Muscle layer of duodenum (tissue), 2 donors: ENCODE measurements around the gene EVI5.
A peak's percentile ranks its signal among the peaks of the same experiment; 100 is the strongest.

ENCODE experiments used
- H3K27ac ChIP-seq: one replicate; pipeline ENCODE4 v1.7.0; 2013; ENCODE audit warnings: mild to moderate bottlenecking, low read length
- H3K27me3 ChIP-seq: one replicate; pipeline ENCODE4 v1.7.0; 2013; ENCODE audit warnings: low read depth, mild to moderate bottlenecking, control low read depth, low read length
- H3K36me3 ChIP-seq, 2 donors: one replicate each; pipeline ENCODE4 v1.7.0; 2013; ENCODE audit warnings: low read length in 2 of 2, control low read depth in 1 of 2, mild to moderate bottlenecking in 1 of 2; ENCODE audit not compliant: insufficient read depth in 2 of 2, control insufficient read depth in 1 of 2
- H3K4me1 ChIP-seq, 2 donors: one replicate each; pipeline ENCODE4 v1.7.0; 2013; ENCODE audit warnings: low read length in 2 of 2, mild to moderate bottlenecking in 2 of 2, control low read depth in 1 of 2, moderate library complexity in 1 of 2; ENCODE audit not compliant: insufficient read depth in 2 of 2, control insufficient read depth in 1 of 2
- H3K4me3 ChIP-seq, 2 donors: one replicate each; pipeline ENCODE4 v1.7.0; 2013; ENCODE audit warnings: low read length in 2 of 2, low read depth in 1 of 2, mild to moderate bottlenecking in 1 of 2
- H3K9me3 ChIP-seq, 2 donors: one replicate each; pipeline ENCODE4 v1.7.0; 2013; ENCODE audit warnings: low read length in 2 of 2, control low read depth in 1 of 2, mild to moderate bottlenecking in 1 of 2; ENCODE audit not compliant: control insufficient read depth in 1 of 2
- donor health status: healthy.

Gene EVI5

DNA sequence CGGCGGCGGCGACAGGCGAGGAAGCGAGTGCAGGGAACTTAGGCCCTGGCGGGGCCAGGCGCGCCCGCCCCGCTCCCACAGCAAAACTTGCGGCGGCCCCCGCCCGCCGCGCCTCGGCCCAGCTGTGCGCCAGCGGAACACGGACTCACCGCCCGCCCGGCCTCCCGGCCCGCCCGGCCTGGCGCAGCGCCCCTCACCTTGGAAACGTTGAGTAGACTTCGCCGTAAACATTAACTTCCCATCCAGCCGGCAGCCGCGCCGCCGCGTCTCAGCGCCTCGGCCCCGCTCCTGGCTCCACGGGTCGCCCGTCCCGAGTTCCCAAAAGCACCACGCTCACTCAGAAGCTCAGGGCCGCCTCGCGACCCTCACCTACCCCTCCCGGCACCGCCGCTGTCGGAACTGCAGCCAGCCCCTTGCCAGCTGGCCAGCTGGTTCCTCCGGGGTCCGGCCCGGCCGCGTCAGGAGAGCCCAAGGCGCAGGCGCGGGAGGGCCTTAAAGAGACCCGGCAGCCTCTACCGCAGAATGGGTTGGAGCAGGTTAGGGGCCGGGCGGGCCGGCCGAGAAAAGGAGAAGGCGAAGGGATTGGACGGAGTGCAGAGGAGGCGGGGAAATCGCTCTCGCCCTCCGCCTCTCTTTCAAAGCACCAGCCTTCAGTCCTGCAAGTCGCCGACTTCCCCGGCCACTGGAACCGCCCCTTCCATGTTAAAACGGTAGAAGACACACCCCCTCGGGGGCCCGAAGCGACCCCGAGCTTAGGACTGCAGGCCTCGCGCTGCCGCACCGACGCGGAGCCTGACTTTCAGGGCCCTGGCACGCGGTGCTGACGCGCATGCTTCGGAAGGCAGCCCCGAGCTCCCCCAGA, at the start of gene EVI5:
TSS of gene EVI5 (minus strand) at position 470 of the 862 bp plus-strand sequence. CDS start 48,562 bp downstream, outside the sequence.
- H3K9me3 ChIP-seq = no peaks in the 10 kb centered on the region

DNA sequence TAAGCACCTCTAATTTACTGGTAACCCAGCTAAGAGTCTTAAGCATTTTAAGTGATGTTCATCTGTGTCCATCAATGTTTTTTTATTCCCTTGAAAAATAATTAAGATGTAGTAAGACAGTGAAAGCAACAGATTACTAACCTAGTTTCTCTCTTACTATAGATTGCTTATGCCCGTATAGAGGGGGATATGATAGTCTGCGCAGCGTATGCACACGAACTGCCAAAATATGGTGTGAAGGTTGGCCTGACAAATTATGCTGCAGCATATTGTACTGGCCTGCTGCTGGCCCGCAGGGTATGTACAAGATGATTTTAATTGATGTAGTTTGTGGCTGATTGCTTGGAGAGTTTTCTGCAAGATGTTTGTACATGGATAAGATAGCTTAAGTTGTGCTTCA, 49.7 kb upstream of the EVI5 start:
- H3K4me3 ChIP-seq = peak overlapping the region in 1 of 2 donors; percentile 98
- H3K36me3 ChIP-seq = peaks cover 42 to 47% of the 10 kb centered on the region in 2 donors
- no peaks in the 10 kb centered on the region for H3K9me3 ChIP-seq
- H3K27me3 ChIP-seq = no peaks in the 10 kb centered on the region
- H3K4me1 ChIP-seq = peaks cover 10 to 61% of the 10 kb centered on the region in 2 donors
- no peak overlapping the region for H3K27ac ChIP-seq

More for the DNA sequence above, at the start of gene EVI5:
- H3K27ac ChIP-seq = peak within 1 kb of the TSS; percentile 86
- no peaks in the 10 kb centered on the region for H3K27me3 ChIP-seq
- peaks cover 3 to 5% of the 10 kb centered on the region in 2 donors for H3K4me1 ChIP-seq
- H3K36me3 ChIP-seq = no peaks in the 10 kb centered on the region
- peak within 1 kb of the TSS; percentile 87 to 93 for H3K4me3 ChIP-seq

DNA sequence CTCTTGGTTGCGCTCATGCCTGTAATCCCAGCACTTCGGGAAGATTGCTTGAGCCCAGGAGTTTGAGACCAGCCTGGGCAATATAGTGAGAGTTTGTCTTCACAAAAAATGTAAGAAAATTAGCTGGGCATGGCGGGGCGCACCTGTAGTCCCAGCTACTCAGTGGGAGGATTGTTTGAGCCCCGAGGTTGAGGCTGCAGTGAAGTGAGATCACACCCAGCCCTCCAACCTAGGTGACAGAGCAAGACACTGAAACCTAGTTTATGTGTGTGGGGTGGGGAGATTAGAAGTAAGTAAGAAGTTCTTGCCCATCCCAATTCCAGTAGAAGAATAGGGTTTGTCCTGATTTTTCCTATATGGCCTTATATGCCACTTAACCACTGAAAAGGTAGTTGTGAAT, 48.9 kb upstream of the EVI5 start:
- Histone ChIP-seq H3K27me3 (no peaks in the 10 kb centered on the region), H3K36me3 (peaks cover 39 to 41% of the 10 kb centered on the region in 2 donors), H3K4me1 (peaks cover 10 to 54% of the 10 kb centered on the region in 2 donors), H3K27ac (no peak overlapping the region), H3K9me3 (no peaks in the 10 kb centered on the region), H3K4me3 (peak overlapping the region; percentile 96 to 98)

DNA sequence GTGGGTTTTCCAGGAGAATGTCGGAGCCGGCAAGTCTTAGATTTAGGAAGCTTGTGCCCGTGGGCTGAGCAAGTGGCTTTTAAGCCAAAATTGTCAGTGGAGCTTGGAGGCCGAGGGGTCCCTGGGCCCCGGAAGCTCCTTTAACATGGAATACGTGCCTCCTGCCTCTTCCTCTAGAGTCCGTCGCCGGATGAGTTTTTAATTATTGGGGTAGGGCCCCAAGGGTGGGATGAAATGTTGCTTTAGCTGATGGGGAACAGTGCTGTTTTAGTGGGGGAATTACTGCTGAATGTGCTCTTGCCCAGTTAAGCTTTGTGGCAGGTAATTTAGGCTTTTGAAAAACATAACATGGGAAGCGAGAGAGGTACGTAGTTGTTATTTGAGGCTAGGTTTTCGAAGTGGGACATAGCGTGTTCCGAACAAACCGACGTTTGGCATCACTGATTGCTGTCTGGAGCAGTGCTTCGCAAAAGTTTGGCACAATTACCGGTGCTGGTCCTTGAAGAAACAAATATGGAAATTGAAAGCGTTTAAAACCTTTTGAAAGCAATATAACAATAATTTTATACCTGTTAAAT, 47.7 kb upstream of the EVI5 start:
- H3K36me3 ChIP-seq = peaks cover 27 to 29% of the 10 kb centered on the region in 2 donors
- peaks cover 10 to 42% of the 10 kb centered on the region in 2 donors for H3K4me1 ChIP-seq
- H3K27me3 ChIP-seq = no peaks in the 10 kb centered on the region
- H3K4me3 ChIP-seq = peak overlapping the region; percentile 96 to 98
- peak overlapping the region; percentile 98 for H3K27ac ChIP-seq
- no peaks in the 10 kb centered on the region for H3K9me3 ChIP-seq

DNA sequence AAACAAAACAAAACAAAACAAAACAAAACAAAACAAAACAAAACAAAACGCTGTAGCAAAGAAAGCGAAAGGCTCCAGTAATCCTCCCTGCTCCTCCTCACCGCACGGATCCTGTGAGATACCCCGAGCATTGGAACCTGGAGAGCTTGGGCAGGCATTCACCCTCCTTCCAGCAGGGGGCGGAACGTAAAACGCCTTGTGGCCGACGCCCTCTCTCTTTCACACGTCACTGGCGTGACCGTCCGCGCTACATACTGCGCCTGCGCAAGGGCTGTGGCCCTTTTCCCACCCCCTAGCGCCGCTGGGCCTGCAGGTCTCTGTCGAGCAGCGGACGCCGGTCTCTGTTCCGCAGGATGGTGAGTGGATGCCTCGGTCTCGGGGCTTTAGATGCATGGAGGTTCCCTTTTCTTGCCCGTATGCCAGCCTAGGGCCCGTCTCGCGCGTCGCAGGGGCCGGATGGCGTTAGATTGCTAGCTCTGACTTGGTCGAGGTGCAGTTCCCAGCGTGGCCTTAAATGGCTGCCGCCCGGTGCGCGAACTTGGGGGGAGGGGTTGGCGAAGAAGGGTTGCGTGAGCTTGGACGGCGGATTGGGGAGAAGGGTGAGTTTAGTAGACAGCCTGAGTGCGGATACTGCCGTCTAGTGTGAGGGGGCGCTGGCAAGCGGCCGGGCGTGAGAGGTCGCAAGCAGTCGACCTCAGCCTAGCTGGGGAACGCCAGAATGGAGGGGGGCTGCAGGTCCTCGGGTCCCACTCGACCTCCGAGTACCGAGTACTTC, 47.0 kb upstream of the EVI5 start, which contains the start of gene RPL5:
TSS of gene RPL5 (plus strand) at position 279 of the 775 bp plus-strand sequence. CDS start at position 354, 75 bp downstream.
- H3K9me3 ChIP-seq = no peaks in the 10 kb centered on the region
- H3K4me1 ChIP-seq = peaks cover 10 to 37% of the 10 kb centered on the region in 2 donors
- peak within 1 kb of the TSS; percentile 96 to 98 for H3K4me3 ChIP-seq
- H3K36me3 ChIP-seq = peaks cover 22 to 23% of the 10 kb centered on the region in 2 donors
- peak within 1 kb of the TSS; percentile 98 for H3K27ac ChIP-seq
- H3K27me3 ChIP-seq = no peaks in the 10 kb centered on the region

DNA sequence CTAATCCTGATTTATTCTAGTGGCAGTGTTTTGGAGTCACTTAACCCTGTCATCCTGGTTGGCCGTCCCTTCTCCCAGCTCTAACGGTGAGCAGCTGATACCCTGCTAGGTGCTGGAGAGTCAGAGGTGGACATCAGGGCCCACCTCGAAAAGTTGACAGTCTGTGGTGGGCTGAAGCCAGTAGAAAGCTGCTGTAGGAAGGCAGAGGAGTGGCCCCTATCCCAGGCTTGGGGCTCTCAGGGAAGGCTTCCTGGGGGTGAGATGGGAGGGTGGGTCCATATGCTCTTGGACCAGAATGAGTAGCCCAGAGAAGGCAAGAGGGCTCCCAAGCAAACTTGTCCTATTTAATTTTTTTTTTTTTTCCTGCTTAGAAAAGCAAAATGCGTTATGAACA, 46.5 kb upstream of the EVI5 start:
- no peaks in the 10 kb centered on the region for H3K27me3 ChIP-seq
- peaks cover 17% of the 10 kb centered on the region in 2 donors for H3K36me3 ChIP-seq
- peak overlapping the region; percentile 96 to 98 for H3K4me3 ChIP-seq
- H3K27ac ChIP-seq = peak overlapping the region; percentile 98
- peaks cover 10 to 32% of the 10 kb centered on the region in 2 donors for H3K4me1 ChIP-seq
- H3K9me3 ChIP-seq = no peaks in the 10 kb centered on the region

DNA sequence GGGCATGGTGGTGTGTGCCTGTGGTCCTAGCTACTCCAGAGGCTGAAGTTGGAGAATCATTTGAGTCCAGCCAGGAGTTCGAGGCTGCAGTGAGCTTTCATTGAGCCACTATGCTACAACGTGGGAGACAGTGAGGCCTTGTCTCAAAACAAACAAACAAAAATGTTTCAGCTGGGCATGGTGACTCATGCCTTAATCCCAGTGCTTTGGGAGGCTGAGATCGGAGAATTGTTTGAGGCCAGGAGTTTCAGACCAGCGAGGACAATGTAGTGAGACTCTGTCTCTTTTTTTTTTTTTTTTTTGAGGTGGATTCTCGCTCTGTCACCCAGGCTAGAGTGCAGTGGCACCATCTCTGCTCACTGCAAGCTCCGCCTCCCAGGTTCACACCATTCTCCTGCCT, 41.9 kb upstream of the EVI5 start:
- H3K4me1 ChIP-seq = no peaks in the 10 kb centered on the region
- H3K9me3 ChIP-seq = no peaks in the 10 kb centered on the region
- H3K27me3 ChIP-seq = no peaks in the 10 kb centered on the region
- no peak overlapping the region for H3K27ac ChIP-seq
- no peaks in the 10 kb centered on the region for H3K36me3 ChIP-seq
- H3K4me3 ChIP-seq = no peak overlapping the region

DNA sequence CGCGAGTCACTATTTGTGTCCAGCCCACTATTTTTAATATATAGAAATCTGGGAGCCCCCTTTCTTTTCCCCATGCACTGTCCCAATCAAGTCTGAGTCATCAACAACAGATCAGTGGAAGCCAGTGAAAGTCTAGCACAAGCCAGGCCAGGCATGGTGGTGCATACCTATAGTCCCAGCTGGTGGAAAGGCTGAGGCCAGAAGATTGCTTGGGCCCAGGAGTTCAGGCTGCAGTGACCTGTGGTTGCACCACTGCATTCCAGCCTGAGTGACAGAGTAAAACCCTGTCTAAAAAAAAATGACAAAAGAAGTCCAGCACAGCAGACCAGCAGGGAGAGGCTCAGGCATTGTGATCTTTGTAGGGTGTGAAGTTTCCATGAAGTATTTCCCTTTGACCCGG, 38.0 kb upstream of the EVI5 start:
- Histone ChIP-seq H3K4me1 (no peaks in the 10 kb centered on the region), H3K27ac (no peak overlapping the region), H3K36me3 (no peaks in the 10 kb centered on the region), H3K27me3 (no peaks in the 10 kb centered on the region), H3K4me3 (no peak overlapping the region), H3K9me3 (no peaks in the 10 kb centered on the region)

DNA sequence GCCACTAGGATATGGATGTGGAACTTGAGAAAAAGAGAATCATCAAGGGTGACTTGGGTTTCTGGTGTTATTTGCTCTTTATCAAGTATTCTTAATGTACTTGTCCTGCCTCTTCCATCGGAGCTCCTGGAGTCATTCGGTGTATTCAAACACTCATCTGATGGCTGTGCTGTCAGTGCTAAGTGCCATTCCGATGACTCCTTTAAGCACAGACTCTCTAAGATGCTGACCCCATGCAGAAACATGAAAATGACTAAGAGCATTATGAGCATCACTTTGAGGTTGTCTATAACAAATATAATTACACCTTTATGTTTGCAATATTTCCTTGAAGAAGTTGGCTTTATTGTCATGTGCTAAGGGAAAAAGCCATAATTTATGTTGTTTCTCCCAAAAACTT, 35.6 kb upstream of the EVI5 start:
- no peaks in the 10 kb centered on the region for H3K27me3 ChIP-seq
- no peaks in the 10 kb centered on the region for H3K9me3 ChIP-seq
- no peak overlapping the region for H3K27ac ChIP-seq
- no peaks in the 10 kb centered on the region for H3K36me3 ChIP-seq
- H3K4me1 ChIP-seq = no peaks in the 10 kb centered on the region
- no peak overlapping the region for H3K4me3 ChIP-seq

DNA sequence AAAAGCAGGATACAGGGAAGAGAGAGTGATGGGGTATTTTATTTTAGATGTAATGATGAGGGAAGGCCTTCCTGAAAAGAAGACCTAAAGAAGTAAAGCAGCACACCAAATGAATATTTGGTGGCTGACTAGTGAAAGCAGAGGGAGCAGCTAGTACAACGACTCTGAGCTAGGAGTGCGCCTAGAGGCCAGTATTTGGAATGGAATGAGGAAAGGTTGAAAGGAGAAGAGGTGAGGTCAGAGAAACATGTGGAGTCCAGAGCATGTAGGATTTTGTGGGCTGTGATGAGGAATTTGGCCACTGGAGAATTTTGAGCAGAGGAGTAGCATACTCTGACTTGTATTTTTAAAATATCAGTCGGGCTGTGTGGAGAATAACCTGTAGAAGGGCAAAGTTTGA, 35.1 kb upstream of the EVI5 start:
- H3K4me3 ChIP-seq = no peak overlapping the region
- H3K27me3 ChIP-seq = no peaks in the 10 kb centered on the region
- H3K27ac ChIP-seq = no peak overlapping the region
- no peaks in the 10 kb centered on the region for H3K9me3 ChIP-seq
- H3K36me3 ChIP-seq = no peaks in the 10 kb centered on the region
- H3K4me1 ChIP-seq = no peaks in the 10 kb centered on the region
